Umbilical cord (tissue), 2 donors: ENCODE results near the gene FNDC3B. TPM values are rescaled to one million over a fixed set of nuclear protein-coding genes. Genes with fewer than 3 reads are reported as not detected.
A peak's percentile ranks its signal among the peaks of the same experiment; 100 is the strongest.

Experiments used
- DNase-seq: peaks from one replicate; pipeline ENCODE4 v3.0.0-alpha.2; 2015; ENCODE audit warnings: low spot score
- total RNA-seq: library from RNA; depleted of rRNA; stranded (reverse); fragments of >200 nt; gene quantifications from one replicate; pipeline ENCODE4 v1.2.3, GENCODE V29; 2014; ENCODE audit warnings: low replicate concordance; ENCODE audit not compliant: insufficient read depth

FNDC3B gene
- total RNA-seq, 1 donor from 2014 or later, result 266 TPM

DNA sequence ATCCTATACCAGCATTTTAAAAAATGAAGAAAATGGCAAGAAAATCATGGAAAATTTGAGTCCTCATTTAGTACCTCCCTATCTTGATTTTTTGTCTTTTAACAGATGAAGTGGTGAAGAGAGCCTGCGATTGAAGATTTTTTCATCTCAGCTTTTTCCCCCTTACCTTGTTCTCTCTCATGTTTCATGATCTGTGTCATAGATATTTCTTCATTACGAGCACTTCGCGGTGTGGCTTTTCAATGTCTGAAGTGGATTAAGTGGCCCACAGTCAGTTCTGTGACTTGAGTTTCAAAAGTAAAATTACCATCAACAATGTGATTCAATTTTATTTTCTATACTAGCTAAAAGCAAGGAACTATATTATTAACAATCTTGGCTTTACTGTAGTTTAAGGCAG lies 147.2 kb downstream of the FNDC3B start:
- DNase-seq, result no peak

DNA sequence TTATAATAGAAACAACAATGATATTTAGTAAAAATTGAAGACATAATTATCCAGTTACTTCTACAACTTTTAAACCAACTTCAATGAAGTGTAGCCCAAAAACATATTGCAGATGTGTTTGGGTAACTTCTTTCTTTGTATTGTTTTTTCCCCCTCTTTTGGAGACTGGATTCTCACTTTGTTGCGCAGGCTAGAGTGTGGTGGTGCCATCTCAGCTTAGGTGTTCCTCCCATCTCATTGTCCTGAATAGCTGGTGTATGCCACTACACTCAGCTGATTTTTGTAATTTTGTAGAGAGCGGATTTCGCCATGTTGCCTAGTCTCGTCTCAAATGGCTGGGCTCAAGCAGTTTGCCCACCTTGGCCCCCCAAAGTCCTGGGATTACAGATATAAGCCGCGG lies 148.1 kb downstream of the FNDC3B start:
- no peak for DNase-seq

DNA sequence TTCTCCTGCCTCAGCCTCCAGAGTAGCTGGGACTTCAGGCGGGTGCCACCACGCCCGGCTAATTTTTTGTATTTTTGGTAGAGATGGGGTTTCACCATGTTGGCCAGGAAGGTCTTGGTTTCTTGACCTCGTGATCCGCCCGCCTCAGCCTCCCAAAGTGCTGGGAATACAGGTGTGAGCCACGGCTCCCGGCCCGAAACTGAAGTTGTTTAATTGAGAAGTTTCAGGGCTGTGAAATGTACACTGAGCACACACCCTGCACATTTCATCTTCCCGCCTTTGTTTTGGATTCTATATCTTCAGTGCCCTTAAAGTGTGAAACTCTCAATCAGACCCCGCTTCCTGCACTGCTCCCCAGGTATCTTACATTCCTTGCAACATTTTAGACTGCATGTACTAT lies 149.1 kb downstream of the FNDC3B start:
- no peak for DNase-seq

DNA sequence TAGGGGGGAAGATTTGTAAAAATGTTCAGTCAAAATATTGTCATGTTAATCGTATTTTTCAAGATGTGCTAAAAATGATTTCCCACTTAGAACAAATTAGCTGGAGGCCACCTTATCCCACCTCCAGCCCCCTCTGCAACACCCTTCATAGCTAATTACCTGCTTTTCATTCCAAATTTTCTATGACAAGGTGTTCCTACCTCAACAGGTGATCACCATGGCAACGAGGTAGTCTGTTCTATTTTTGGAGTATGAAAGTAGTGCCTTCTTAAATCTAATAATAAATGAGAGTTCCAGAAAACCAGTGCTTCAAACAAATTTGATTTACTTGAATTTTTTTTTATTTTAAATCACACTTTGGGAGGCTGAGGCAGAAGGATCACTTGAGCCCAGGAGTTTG lies 149.8 kb downstream of the FNDC3B start:
- no peak for DNase-seq

DNA sequence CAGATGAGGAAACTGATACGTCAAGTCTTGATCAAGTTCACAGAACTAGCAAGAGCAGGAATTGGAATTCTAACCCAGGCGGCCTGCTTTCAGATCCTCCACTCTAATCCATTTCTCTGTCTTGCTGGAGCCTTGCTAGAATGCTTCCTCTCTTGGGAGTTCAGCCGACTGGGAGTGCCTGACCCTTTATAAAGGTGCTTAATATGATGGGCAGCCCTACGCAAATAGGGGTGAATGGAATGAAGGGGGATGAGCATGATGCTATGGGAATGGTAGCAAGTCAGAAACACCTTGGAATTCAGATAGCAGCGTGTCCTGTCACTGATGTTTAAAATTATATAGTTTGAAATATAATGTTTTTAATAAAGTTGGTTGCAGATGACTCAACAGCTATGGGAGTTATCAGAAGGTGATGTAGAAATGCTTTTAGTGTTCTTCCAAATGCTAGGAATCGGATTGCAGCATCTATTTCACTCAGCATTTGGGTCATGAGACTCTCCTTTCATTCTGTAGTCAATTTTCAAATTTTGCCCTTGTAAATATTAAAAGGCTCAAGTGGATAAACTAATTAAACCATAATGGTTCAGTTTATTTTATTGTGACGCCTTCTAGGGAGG lies 150.7 kb downstream of the FNDC3B start:
- DNase-seq, result no peak

DNA sequence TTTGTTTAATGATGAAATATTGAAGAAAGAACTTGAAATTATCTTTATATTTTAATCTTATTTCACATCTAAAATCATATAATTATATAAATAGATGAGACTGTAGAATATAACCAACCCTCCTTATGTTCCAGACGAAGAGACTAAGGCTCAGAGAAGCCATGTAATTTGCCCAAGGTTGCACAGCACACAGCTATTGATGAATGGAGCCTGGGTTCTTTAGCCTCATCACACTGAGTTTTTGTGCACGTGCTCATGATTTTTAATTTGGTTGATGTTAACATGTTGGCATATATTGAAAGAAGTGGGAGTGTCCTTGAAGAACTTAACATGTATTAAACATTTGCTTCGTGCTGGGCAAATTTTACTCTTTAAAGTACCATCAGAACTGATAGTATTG lies 151.6 kb downstream of the FNDC3B start:
- no peak for DNase-seq

DNA sequence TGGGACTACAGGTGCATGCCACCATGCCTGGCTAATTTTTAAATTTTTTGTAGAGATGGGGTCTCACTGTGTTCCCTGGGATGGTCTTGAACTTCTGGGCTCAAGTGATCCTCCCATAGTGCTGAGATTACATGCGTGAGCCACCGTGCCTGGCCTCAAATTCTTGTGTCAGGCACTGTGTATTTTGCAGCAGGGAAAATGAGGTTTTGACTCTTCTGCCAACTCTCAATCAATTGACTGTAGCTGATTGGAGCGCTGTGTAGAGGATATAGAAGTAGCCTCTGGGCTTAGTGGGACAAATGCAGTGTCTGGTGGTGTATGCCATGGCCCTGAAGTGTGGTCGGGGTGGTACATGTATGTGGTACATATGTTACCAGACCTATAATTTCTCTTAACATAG lies 152.3 kb downstream of the FNDC3B start:
- no peak for DNase-seq

DNA sequence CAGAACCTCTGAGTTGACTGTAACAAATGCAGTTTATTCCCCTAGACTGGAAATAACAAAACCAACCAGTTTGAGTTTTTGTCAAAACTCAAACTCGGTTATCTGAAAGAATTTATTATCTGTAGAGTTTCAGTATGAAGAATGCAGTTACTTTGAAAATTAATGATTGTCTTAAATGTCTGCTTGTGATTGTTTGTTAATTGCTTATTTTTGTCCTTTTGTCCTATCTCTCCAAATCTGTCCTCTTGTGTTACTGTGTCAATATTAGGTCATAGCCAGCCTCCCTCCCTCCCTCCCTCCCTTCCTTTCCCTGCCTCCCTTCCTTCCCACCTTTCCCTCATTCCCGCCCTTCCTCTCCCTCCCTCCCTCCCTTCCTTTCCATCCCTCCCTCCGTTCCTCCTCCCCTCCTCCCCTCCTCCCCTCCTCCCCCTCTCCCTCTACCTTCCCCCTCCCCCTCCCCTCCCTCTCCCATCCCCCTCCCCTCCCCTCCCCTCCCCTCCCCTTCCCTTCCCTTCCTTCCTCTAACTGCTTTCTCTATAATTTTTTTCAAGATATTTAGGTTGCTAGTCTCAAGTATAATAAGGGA lies 153.5 kb downstream of the FNDC3B start:
- no peak for DNase-seq

DNA sequence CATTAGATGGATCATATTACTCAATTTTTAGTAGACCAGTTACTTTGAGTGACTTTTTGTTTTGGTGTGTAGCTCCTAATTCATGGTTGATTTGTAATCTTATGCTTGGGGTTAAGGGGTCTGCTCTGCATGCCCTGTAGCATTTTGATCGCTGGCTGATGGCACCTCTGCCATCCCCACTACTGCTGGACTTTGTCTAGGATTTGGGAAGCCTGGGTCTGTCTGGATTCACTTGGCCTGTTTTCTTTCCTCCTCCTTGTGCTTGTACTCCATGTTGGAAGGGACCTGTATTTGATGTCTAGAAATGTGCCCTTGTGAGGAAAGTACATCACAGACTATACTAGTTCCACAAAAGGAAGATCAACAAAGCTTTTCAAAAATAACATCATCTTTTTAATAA lies 154.1 kb downstream of the FNDC3B start:
- DNase-seq, result no peak

DNA sequence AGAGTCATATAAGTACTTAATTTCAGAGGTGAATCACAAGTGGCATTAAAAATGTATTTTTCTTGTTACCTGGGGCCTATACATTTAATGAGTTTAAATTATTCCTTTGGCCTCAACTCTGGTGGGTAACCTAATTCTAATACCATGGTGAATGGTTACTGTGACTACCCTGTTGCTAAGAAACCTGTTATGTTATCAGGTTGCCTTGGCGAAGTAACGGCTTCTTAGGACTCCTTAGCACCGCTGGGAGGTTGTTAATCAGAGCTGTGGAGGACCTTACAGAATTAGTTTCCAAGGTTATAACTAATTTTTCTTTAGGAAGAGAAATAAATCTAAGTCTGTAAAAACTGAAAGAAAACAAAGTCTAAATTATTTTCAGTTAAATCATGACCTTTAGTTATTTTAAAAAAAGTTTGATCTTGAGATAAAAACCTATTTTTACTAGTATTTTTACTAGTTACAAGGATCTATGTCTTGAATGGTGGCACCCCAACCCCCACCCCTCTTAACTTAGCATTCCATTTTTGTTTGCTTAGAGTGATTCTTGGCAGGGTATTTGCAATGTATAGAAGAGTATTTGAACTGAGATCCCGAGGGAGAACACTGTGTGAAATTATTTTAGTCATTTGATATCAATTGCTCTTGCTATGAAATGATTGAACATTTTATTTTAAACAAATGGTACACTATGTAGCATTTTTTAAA lies 155.5 kb downstream of the FNDC3B start:
- no peak for DNase-seq

DNA sequence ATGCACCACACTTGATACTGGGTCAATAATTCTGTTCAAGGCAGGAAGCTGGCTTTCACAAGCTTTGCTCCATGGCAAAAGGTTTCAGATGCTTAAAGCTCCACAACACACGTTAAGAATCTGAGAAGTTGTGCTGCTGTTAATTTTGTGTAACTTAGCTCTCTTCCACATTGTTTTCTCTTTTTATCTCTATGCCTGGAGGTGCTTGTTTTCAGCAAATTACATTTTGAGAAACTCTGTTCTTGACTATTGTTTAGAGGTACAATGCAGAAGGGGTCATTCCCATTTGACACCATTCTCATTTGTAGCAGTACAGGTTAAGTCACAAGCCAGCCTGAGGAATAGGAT lies 156.0 kb downstream of the FNDC3B start:
- no peak for DNase-seq

DNA sequence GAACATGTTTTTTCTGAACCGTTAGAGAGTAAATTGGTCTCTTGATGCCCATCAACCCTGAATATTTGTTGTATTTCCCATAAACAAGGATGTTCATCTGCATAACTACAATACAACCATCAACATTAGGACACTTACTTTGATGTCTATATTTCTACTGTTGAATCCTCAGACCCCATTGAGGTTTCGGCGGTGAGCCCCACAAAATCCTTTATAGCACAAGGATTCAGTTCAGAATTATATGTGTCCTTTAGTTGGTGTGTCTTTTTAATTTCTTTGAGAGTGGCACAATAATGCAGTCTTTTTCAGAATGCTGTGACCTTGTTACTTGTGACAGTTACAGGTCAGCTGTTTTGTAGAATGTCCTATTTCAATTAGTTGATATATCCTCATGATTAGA lies 158.0 kb downstream of the FNDC3B start:
- DNase-seq, result no peak

DNA sequence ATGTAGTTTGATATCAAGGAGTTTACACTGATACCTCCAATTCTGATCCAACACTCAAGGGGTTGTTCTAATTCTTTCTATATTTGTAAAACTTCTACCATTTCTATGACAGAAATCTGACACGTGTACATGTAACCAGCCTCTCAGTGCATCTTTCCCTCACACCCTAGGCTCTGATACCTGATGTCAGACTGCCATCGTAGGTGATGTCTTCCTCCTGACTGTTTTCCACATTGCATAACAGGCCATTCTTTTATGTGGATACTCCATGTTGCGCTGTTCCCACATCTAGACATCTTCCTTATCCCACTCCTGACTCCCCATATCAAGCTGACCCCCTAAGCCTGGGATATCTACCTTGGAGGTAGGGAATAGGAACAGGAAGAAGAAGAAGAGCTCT lies 159.1 kb downstream of the FNDC3B start:
- DNase-seq, result no peak

DNA sequence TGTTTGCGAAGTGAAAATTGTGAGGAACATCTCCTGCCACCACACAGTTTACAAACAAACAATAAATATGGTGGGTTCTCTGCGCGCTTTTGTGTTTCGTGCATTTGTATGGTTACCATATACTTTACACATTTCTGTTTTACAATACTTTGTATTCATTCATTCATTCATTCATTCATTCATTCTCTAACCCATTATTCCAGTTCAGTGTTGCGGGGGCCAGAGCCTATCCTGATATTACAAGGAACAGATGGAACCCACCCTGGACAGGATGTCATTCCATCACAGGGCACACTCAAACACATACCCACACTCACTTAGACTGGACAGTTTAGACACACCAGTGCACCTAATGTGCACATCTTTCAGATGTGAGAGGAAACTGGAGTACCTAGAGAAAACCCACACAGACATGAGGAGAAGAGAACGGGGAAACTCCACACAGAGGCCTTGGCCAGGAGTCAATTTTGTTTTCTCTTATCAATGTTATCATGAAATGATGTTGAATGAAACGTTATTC lies 160.5 kb downstream of the FNDC3B start:
- DNase-seq, result no peak

DNA sequence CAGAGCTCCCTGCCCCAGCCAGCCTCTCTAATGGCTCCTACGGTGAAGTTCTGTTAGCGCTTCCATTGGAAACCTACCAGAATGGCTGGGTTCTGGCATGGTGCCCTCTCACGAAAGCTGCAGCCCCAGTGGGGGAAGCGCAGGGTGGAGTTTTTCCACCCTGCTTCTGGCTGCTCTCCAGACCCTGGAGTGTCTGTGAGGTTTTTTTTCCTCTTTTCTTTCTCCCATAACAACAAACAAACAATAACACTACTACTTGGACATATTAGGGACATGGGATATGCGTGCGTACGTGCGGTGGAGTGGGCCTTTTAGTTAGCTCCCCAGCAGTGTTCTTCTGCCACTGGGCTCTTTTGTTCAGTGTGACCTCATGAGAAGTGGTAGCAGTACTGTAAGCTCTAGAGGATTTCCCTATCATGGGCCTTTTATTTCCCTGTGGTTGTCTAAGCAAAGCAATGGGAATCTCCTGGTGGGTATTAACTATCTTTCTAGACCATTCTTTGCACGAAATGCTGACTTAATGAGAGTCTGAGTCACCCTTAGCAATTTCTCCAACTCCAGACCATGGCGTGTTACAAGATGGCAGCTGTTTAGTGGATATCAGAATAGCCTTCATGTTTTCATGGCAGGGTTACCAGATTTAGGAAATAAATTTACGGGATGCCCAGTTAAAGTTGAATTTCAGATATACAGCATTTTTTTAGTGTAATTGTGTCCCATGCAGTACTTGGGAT lies 161.9 kb downstream of the FNDC3B start:
- peak; percentile 90 for DNase-seq

DNA sequence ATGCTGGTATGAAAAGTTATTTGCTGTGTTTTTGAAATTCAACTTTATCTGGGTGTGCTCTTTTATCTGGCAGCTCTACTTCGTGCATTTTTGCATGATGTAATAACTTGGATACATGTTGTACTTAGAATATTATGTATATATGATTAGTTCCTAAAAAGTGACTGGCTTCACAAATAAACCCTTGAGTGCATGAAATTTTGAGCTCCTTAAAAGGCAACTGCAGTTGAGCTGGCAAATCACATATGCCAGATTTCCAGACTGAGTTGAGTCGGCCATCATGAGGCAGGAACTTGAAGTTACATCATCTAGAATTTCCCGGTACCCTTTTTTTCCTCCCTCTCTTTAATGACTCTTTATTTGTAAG lies 162.5 kb downstream of the FNDC3B start:
- peak; percentile 95 for DNase-seq

DNA sequence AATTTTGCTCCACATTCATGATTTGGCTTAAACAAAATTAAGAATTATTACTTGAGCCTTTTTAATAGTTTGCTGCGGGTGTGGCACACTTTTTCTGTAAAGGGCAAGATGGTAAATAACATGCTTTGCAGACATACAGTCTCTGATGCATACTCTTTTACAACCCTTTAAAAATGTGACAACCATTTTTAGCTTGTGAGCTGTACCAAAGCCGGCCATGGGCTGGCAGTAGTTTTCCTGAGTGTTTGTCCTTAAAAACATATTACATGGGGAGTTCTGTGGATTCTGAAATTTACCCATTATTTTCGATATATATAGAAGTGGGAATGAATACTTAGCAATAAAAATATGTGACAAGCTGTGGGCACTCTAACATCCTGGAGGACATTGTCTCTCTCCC lies 163.4 kb downstream of the FNDC3B start:
- no peak for DNase-seq

DNA sequence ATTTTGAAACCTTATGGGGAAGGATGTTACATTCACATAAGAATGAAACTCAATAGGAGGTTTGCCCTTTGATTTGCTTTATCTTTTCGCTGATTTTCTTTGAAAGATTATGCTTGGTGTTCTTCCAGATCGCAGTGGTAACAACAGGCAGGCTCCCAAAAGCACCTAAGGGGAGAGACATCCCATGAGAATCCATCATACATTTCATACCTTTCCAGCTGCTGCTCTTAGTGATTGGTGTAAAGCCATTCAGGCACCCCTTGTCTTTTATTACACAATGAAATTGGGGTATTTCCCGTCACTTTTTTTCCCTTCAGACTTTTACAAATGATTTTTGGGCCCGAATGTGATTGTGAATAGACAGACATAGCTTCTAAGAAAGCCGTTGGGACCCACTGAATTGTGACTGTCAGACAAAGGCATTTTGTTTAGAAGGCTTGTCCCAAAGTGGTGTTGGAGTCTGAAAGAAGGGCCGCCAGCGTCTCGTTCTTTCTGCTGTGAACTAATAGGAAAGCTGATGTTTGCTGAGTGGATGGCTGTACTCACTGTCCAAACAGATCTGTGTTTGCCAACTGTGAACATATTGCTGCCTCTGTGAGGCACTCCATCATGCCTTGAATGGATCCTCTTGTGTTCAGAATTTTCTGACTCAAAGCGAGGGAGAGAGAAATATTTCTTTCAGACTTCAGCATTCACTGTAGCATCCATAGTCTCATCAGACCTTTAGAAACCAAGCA lies 164.3 kb downstream of the FNDC3B start:
- DNase-seq, result no peak

DNA sequence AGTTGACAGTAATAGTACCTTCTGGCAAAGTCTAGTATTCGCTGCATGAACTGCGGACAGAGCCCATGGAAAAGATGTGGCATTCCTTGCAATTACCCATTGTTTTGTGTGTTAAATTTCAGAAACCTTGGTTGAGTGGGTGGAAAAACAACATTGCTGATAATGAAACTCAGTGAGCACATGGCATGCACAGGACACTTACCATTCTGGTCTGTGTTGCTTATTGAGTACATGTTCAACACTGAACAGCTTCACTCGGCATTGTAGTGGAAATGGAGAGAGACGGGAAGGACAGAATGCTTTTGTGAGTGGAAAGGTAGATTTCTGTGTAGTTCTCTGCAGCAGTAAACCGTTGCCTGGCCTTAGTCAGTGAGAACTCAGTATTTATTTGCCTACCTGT lies 165.3 kb downstream of the FNDC3B start:
- no peak for DNase-seq

DNA sequence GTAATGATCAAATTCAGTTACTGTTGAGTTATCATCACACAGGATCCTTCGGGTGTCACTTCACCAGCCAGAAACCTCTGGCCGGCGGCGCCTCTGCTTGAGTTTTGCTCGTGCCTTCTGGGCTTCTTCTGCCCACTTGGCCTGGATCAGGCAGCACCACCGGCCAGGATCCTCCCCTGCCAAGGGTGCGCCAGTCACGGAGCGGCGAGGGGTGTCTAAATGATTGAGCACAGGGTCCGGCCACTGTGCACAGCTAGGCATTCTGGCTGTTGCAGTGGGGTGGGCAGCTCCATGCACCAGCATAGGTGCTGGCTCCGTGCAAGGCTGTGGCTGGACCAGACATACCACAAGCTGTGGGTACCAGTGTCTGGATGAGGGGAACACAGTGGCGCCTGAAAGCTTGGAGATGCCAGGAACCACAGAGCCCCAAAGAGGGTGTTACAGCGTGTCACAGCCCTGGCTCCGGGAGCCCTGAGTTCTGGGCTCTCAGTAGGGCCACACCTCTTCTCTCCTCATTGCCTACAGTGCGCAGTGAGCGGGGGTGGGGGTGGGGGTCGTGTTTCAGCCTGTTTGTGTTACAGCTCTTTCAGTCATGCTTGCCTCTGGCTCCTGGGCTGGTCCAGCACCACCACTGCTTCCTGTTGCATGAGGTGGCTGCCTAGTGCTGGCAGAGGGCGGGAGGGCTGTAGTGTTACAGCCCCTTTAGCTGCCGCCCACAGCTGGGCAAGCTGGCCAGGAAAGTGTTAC lies 169.4 kb downstream of the FNDC3B start:
- DNase-seq, result no peak
